DMS53 (cell line): ENCODE data around the gene FHIP1A.
"Not testable (repeated sequence)": the region's sequence is repeated elsewhere in the genome, so short reads cannot be mapped to it uniquely, and the experiment has no call there.

ENCODE experiments used
- DNase-seq: peaks from one replicate; lab custom pipeline; 2025; lab: John Stamatoyannopoulos, UW

The FHIP1A gene

DNA sequence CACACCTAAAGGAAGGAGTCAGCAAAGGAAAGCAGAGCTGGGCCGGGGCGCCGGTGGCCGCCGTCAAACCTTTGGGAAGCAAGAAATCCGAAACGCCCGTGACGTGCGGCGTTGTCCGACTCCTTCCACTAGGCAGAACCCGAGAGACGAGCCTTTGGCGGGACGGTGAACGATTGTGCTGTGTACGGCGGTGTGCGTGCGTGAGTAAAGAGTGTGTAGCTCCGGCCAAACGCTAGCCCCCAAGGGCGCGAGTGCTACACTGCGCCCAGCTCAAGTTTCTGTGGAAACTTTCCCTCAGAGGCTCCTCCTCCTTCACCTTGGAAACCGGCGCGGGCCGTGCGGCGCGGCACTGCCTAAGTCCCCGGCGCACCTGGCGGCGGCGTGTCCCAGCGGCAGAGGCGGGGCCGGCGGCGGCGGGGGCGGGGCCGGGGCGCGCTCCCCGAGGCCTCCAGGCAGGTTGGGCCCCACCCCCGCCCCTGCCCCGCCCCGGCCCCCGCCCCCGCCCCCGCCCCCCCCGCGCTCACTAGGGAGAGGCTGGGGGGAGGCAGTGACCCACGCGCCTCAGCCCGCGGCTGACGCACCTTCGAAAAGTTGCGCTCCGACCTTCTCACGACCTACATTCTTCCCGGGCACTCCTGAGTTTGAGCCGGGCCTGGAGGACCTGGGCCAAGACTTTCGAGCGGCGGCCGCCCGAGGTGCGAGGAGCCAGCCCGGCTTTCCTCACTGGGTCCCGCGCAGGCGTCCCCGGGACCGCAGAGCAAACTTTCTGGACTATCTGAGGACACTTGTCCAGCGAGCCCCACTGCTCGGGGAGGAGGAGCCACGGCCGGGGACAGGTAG, at the start of gene FHIP1A:
TSS of gene FHIP1A (plus strand) at position 547 of the 840 bp plus-strand sequence. CDS start 157,084 bp downstream, outside the sequence.
- peak; percentile 93 for DNase-seq

DNA sequence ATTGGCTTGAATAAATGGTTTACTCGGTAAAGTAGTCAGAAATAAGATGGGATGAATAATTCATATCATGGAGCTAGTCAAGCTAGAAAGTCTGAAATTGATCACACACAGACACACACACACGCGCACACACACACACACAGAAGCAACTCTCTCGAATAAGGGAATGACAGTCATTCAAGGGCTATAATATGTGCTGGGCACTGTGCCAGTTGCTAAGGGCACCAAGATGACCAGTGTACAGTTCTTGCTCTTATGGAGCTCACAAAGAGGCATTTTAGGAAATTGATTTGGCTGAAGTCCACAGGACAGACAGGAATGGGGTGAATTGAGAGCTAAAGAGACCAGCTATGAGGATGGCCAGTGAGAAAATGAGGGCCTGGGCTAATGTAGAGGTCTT, 49.4 kb upstream of the FHIP1A start:
- no peak for DNase-seq

DNA sequence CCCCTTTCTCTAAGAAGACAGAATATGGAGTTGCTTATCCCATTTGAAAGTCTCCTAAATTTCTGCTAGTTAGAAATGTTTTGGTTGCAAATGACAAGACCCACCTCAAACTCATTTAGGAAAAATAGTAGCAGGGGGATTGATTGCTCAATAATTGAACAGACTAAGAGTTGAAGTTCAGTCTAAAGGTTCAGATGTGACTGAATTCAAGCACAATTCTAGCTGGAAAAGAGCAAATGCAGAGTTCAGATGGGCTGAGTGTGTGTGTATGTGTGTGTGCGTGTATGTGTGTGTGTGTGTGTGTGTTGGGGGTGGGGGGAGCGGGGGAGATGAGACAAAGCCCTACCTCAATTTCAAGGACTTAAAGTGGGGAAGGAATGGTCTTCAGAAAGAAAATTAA, 47.9 kb upstream of the FHIP1A start:
- no peak for DNase-seq

DNA sequence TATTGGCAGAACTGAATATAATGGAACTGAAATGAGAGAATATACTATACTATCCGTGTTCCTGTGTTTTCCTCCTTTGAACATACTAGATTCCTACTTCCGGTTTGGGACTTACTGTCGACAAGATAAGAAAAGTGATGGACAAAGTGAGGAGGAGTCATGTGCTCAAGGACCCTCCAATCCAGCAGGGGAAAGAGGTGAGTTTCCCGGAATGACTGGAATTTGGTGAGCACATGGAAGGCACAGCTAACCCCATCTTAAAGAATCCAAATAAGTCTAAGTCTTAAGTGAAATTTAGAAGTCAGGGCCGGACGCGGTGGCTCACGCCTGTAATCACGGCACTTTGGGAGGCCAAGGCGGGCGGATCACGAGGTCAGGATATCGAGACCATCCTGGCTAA, 47.0 kb upstream of the FHIP1A start:
- no peak for DNase-seq

DNA sequence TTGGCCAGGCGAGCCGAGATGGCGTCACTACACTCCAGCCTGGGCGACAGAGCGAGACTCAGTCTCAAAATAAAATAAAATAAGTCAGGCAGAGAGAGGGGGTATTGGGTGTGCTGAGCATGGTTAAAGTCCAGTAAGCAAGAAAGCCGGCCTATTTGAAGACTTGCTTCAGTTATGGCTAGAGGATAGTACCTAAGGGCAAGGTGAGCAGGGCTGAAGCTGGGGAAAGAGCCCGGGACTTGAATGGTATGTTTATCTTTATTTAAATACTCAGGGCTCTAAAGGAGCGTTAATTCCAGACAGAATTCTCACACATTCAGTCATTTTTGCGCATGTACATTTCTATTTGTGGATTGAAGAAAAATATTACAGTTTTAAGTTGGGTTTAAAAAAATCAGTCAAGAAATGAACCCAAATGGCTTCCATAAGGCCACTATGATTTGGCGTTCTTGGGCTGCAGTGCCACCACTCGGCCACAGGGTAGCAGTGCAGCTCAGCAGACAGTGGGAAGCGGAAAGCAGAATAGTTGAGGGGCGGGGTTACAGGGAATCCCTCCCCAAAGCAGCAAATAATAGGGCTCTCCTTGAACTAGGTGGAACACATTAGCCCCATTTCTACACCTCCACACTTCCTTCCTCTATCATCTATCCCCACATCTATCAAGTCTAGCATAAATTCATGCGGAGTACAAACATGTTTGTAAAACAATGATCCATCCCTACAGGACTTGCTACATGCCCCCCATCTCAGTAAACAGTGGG, 46.4 kb upstream of the FHIP1A start:
- peak; percentile 87 for DNase-seq

DNA sequence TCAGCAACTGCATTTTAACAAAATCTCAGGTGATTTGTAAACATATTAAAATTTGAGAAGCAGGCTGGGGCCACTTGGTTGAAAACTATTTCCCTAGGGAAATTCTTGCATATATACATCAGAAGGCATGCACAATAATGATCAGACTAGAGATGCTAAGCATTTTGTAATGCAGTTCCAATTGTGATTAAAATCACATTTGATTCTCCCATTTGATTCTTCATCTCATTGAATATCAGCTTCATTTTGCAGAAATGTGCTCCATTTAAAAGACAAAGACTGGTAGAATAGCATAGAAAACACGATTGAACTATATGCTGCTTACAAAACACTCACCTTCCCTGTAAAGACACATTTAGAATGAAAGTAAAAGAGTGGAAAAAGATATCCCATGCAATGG, 32.4 kb upstream of the FHIP1A start:
- DNase-seq: no peak

DNA sequence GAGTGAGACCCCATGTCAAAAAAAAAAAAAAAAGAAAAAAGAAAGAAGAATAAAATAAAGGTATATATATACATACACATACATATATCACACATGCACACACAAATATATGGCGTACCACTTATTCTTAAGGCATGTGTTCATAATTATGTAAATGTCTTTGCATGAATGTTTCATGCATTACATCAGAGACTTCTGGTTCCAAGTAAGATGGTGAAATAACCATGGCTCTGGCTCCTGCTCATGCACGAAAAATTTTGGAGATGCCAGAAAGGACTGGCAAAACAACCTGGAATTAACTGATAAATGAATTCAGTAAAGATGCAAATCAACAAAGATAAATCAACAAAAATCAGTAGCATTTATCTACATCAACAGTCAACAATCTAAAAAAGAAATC, 19.7 kb upstream of the FHIP1A start:
- DNase-seq: no peak

DNA sequence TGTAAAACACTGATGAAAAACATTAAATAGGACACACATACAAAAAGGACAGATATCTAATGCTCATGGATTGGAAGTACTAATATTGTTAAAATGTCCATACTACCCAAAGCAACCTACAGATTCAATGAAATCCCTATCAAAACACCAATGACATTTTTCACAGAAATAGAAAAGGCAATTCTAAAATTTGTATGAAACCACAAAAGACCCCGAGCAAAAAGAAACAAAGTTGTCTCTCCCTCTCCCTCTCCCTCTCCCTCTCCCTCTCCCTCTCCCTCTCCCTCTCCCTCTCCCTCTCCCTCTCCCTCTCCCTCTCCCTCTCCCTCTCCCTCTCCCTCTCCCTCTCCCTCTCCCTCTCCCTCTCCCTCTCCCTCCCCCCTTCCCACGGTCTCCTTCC, 19.2 kb upstream of the FHIP1A start:
- DNase-seq: not testable (repeated sequence)

DNA sequence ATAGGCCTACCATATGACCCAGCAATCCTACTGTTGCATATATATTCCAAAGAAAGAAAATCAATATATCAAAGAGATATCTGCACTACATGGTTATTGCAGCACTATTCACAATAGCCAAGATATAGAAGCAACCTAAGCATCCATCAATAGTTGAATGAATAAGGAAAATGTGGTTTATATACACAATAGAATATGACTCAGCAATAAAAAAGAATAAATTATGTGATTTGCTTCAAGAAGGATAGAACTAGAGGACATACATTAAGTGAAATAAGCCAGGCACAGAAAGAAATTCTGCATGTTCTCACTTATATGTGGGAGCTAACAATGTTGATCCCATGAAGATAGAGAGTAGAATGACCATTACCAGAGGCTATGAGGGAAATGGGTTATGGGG, 13.1 kb upstream of the FHIP1A start:
- DNase-seq: no peak

DNA sequence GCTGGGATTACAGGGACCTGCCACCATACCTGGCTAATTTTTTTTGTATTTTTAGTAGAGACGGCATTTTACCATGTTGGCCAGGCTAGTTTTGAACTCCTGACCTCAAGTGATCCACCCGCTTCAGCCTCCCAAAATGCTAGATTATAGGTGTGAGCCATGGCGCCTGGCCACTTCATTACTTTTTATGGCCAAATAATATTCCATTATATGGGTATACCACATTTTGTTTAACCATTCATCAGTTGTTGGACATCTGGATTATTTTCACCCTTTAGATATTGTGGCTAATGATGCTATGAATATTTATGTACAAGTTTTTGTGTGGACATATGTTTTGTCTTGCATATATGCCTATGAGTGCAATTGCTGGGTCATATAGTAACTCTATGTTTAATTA, 8.6 kb upstream of the FHIP1A start:
- no peak for DNase-seq

DNA sequence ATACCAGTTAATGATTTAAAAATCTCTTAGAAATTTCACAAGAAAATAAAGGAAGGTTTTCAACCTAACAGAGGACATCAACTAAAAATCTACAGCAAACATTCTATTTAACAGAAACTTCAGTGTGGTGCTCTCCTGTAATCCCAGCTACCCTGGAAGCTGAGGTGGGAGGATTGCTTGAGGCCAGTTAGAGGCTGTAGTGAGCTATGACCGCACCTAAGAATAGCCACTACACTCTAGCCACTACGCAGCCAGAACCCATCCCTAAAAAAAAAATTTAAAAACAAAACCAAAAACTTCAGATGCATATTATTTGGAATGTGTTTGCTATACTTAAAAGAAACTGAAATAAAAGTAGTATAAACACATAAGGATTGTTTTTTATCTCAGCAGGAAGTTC, 7.2 kb upstream of the FHIP1A start:
- DNase-seq: no peak

DNA sequence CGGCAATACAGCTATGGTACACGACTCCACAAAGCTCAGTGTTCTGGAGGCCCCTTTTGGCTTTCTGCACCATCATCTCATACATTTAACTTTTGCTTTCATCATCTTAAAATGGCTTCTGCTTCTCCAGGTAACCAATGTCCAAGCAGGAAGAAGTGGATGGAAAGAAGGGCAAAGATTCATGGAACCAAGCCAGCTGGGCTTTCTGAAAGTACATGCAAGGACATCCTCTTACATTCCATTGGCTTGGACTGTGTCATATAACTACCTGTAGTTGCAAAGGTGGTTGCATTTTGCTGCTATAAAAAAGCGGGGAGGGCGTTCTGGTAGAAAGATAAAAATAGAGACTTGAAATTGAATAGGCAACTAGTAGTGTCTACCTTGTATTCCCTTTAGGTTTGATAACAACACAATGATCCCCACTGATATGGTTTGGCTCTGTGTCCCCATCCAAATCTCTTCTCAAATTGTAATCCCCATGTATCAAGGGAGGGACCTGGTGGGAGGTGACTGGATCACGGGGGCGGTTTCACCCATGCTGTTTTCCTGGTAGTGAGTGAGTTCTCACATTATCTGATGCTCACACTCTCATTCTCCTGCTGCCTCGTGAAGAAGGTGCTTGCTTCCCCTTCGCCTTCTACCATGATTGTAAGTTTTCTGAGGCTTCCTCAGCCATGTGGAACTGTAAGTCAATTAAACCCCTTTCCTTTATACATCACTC, 6.7 kb upstream of the FHIP1A start:
- no peak for DNase-seq

DNA sequence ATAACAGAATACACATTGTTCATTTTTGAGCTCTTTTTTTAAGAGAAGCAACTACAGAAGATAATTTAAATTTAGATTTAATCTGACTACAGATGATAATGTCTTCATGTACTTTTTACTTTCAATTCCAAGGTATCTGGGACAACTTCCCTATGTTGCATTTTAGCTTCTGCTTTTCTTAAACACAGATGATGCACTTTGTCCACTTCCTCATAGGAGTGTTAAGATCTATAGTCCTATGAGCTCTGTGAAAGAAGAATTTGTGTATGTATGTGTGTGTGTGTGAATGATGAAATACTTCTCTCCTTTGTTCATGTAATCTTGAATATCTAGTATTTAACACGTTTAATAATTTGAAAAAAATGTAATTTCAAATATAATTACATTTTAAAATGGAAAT, 5.3 kb upstream of the FHIP1A start:
- no peak for DNase-seq

DNA sequence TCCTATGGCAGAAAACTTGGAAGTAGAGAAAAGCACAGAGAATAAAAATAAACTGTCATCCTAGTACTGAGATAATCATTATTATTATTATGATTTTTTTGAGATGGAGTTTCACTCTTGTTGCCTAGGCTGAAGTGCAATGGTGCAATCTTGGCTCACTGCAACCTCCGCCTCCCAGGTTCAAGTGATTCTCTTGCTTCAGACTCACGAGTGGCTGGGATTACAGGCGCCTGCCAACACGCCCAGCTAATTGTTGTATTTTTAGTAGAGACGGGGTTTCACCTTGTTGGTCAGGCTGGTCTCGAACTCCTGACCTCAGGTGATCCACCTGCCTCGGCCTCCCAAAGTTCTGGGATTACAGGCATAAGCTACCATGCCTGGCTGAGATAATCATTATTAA, 4.2 kb upstream of the FHIP1A start:
- not testable (repeated sequence) for DNase-seq

DNA sequence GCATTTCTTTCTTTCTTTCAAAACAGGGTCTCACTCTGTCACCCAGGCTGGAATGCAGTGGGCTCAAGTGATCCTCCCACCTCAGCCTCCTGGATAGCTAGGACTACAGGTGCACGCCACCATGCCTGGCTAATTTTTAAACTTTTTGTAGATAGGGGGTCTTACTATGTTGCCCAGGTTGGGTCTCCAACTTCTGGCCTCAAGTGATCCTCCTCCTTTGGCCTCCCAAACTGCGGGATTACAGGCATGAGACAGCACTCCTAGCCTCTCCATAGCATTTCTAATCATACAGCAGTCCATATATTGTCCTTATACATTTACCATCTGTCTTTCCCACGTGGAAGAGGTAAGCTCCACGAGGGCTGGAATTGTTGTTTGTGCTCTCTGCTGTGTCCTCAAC, 2.0 kb upstream of the FHIP1A start:
- DNase-seq: no peak

DNA sequence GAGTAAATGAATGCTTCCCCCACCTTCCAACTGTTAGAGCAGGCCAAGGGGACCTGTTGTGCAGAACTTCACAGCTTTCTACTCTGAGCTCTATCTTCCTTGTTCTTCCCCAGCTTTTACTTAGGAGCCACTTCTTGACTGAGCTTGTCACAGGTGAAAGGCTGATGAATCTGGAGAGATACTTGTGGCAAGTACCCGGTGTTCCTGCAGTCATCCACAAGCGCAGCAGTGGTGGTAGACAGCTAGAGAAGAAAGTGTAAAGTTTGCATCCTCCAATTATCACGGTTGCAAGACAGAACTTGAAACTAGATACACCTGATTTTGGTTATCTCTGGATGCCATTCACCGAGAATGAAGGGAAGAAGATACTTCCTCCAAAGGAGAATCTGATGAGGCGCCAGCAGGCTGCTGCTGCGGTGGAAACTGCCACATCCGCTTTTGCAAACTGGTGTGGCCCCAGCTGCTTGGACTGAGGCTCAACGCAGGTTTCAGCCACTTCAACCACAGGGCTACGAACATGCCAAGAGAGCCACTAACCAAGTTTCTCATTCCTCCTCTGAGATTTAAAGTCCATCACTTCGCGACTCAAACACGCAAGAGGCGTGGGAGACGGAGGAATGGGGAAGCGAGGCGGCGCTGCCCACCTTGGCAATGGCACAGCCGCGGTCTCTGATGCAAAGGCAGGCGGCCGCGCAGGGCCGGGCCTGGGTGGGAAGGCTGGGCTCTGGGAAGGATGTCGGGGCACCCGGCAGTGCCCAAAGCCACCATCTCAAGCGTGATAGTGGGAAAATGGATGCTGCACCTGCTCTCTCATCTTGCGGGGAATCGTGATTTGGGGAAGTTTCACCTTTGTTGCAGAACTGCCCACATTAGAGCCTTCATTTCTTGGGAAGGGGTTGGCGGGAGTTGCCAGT, 1.3 kb upstream of the FHIP1A start:
- DNase-seq: peak; percentile 65

DNA sequence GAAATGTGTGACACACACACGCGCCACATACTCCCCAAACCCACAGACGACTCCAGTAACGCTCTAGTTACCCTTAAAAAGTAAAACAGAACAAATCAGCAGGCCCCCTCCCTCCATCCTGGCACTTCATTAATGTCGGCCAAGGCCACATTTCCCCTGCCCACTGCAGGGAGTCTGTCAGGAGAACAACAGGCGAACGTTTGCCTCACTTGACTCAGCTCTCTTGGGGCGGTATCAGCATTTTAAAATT, 671 bp upstream of the FHIP1A start:
- DNase-seq: no peak

DNA sequence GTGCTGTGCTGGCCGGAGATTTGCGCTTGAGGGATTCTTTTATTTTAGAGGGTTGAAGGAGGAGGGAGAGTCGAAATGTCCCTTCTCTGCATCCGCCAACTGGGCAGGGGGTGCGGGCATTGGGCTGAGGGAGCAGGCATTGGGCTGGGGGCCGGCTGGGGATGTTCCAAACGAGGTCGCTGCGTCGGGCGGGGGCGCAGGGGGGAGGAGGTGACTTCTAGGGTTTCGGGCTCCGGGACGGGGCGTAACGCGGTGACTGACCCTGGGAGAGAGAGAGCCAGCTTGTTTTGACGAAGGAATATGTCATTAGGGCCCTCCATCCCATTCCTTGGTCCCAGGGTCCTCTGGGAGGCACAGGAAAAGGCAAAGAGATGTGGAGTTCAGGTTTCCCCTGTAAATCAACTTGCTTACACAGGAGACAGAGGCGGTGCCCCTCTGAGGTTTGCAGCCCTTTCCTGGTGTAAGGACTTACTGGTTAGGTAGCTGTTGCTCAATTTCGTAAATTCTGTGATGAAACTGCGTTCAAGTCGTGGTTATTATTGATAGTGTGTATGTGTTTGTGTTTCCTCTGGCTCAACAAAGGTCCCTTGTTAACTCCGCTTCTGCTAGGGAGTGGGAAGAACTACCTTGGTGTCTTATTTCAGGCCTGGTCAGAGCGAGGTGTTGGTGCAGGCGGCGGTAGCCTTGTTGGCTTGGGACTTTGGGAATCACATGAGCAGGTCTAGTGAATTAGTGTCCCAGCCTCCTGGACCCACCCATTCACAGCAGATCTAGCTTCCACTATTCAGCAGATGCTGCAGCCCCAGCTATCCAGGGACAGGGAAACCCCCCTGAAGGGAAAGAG, 716 bp downstream of the FHIP1A start:
- peak; percentile 61 for DNase-seq

DNA sequence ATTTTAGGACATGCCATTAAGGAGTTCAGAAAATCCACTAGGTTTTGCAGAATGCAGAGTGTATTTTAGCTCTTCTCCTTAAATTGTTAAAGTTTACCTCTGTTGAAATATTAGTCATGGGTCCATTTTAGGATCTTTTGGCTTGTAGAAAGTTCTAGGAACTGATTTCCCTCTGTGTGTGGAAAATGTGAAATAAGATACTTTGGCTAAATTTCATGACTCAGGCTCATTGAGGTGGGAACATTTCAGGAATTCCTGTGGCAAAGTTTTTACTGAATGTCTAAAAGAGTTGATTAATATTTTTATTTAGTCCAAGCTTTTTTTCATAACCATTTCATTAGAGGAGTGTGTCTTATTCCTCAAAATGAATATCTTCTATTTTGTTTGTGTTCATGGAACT, 7.0 kb downstream of the FHIP1A start:
- DNase-seq: no peak

DNA sequence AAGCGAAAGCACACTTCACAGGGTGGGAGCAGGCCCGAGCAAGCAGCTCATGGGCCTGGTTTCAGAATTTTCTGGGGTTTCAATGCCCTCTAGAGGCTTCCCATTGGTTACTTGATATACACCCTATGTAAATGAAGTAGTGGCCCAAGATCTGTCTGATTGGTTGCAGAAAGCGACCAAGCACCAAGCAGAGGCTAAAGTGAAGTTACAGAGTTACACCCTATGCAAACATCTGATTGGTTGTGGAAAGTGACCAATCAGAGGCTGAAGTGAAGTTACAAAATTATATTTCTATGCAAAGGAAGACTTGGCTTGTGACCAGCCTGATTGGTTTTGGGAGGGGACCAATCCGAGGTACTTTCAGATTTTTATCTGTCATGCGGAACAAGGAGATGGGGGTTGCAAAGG, 8.2 kb downstream of the FHIP1A start:
- DNase-seq: no peak

DNA sequence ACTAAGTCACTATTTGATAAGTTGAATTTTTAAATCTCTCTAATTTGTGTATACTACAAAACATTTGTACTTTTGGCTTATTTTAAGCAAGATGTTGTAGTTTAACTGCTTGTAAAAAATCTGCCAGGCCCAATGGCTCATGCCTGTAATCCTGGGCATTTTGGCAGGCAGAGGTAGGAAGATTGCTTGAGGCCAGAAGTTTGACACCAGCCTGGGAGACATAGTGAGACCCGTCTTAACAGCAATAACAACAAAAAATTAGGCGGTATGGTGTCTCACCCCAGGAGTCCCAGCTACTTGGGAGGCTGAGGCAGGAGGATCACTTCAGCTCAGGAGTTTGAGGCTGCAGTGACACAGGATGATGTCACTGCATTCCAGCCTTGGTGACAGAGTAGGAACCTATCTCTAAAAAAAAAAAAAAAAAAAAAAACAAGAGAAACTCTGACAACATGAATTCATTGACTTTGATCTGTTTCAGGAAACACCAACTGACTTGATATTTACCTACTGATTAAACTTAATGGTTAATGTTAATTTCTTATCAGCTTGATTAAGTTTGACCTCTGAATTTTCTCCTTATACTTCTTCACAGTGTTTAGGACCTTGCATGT, 8.9 kb downstream of the FHIP1A start:
- DNase-seq: peak; percentile 52
